T-helper 1 cell (primary cell): ENCODE data around the gene NAV2.

Experiments used
- DNase-seq, 5 donors: peaks; one replicate each; pipeline ENCODE4 v3.0.0-alpha.2; 2012 to 2020
- total RNA-seq, 4 donors: gene quantifications; one replicate each; lab custom pipeline; 2026; lab: John Stamatoyannopoulos, UW

The NAV2 gene
- 3.7 to 8.6 (median 4.3) reads per million in 4 donors for total RNA-seq

- DNase-seq, result peak; percentile 67 to 79 (median 69)
Observed at GRCh38 chr11:19712281-19713195, at the start of gene NAV2. TSS of gene NAV2 (plus strand) at chr11:19712837. CDS start at chr11:19713696, 859 bp downstream.

GRCh38 chr11:19663206-19663605, 49.4 kb upstream of the NAV2 start:
- no peak for DNase-seq

- no peak for DNase-seq
Observed at GRCh38 chr11:19664886-19665548, 47.6 kb upstream of the NAV2 start.

- no peak for DNase-seq
Observed at GRCh38 chr11:19666951-19667350, 45.7 kb upstream of the NAV2 start.

GRCh38 chr11:19669511-19669910, 43.1 kb upstream of the NAV2 start:
- no peak for DNase-seq

- no peak for DNase-seq
Observed at GRCh38 chr11:19670030-19670791, 42.4 kb upstream of the NAV2 start.

GRCh38 chr11:19672586-19673206, 39.9 kb upstream of the NAV2 start:
- DNase-seq, result no peak

- DNase-seq, result no peak
Observed at GRCh38 chr11:19673924-19674729, 38.5 kb upstream of the NAV2 start.

- DNase-seq, result no peak
Observed at GRCh38 chr11:19674836-19675235, 37.8 kb upstream of the NAV2 start.

- DNase-seq, result no peak
Observed at GRCh38 chr11:19675397-19675796, 37.2 kb upstream of the NAV2 start.

GRCh38 chr11:19676475-19677380, 35.9 kb upstream of the NAV2 start:
- no peak for DNase-seq

- DNase-seq, result no peak
Observed at GRCh38 chr11:19677381-19678080, 35.1 kb upstream of the NAV2 start.

- DNase-seq, result no peak
Observed at GRCh38 chr11:19679952-19680828, 32.4 kb upstream of the NAV2 start.

GRCh38 chr11:19680829-19681368, 31.7 kb upstream of the NAV2 start:
- DNase-seq, result no peak

GRCh38 chr11:19683141-19683805, 29.4 kb upstream of the NAV2 start:
- no peak for DNase-seq

GRCh38 chr11:19683862-19684491, 28.7 kb upstream of the NAV2 start:
- DNase-seq, result no peak

GRCh38 chr11:19686234-19686633, 26.4 kb upstream of the NAV2 start:
- no peak for DNase-seq

GRCh38 chr11:19687392-19687791, 25.2 kb upstream of the NAV2 start:
- DNase-seq, result no peak
